K562 (cell line): Measurements from ENCODE around the gene RALB. TPM values are rescaled to one million over a fixed set of nuclear protein-coding genes. Genes with fewer than 3 reads are reported as not detected.

Experiments
- ARID3A ChIP-seq: IDR thresholded peaks from 2 replicates; pipeline ENCODE4 v1.6.1; 2012; ENCODE audit warnings: low read depth, low read length, improper control_type of control experiment, borderline replicate concordance
- CREB3L1 ChIP-seq: fragments of 450-650 bp; IDR thresholded peaks from 2 replicates; pipeline ENCODE4 v1.6.1; 2014; ENCODE audit warnings: low read depth, mild to moderate bottlenecking, moderate library complexity, borderline replicate concordance
- CSDE1 ChIP-seq, 2 experiments: fragments of 450-650 bp; IDR thresholded peaks; 2 replicates each; pipeline ENCODE4 v1.6.1; 2016; ENCODE audit warnings: mild to moderate bottlenecking in 1 of 2
- CTCF ChIP-seq, 3 experiments: IDR thresholded peaks in 2 of 3; conservative IDR thresholded peaks in 1 of 3; 2 replicates each; pipeline ENCODE4 v1.5.1; 2011 to 2012; ENCODE audit warnings: low read length in 3 of 3, mild to moderate bottlenecking in 3 of 3, control low read depth in 2 of 3, improper control_type of control experiment in 1 of 3, inconsistent platforms in 1 of 3, low read depth in 1 of 3, mixed read lengths in 1 of 3, moderate library complexity in 1 of 3; ENCODE audit not compliant: insufficient read depth in 2 of 3
- DPF2 ChIP-seq: fragments of 450-650 bp; IDR thresholded peaks from 2 replicates; pipeline ENCODE4 v1.6.1; 2016
- FOXP1 ChIP-seq: sonication (generic); formaldehyde crosslinking; IDR thresholded peaks from 2 replicates; pipeline ENCODE4 v1.8.0; 2022; ENCODE audit warnings: mild to moderate bottlenecking, missing genetic modification reagents
- GABPB1 ChIP-seq: sonication (generic); formaldehyde crosslinking; IDR thresholded peaks from 2 replicates; pipeline ENCODE4 v1.8.0; 2022; ENCODE audit warnings: mild to moderate bottlenecking, missing genetic modification reagents
- MAX ChIP-seq: sonication (generic); formaldehyde crosslinking; IDR thresholded peaks from 2 replicates; pipeline ENCODE4 v1.9.0; 2022; ENCODE audit warnings: mild to moderate bottlenecking, missing genetic modification reagents
- MCM3 ChIP-seq: fragments of 450-650 bp; IDR thresholded peaks from 2 replicates; pipeline ENCODE4 v1.6.1; 2016
- MECOM ChIP-seq: fragments of 250-450 bp; sonication (Bioruptor Pico); IDR thresholded peaks from 2 replicates; pipeline ENCODE4 v1.8.0; 2022; ENCODE audit warnings: inconsistent platforms
- MNT ChIP-seq, 2 experiments: fragments of 450-650 bp; conservative IDR thresholded peaks; 2 replicates each; pipeline ENCODE4 v1.6.1; 2017; ENCODE audit warnings: mild to moderate bottlenecking in 2 of 2, moderate library complexity in 2 of 2
- MXD1 ChIP-seq: fragments of 250-450 bp; sonication (Bioruptor Pico); IDR thresholded peaks from 2 replicates; pipeline ENCODE4 v1.8.0; 2021; ENCODE audit warnings: borderline replicate concordance, mild to moderate bottlenecking, moderate library complexity; ENCODE audit not compliant: poor library complexity, severe bottlenecking
- NONO ChIP-seq, 2 experiments: fragments of 200-400 bp in 1 of 2; fragments of 450-650 bp in 1 of 2; formaldehyde crosslinking in 1 of 2; IDR thresholded peaks; 2 replicates each; pipeline ENCODE4 v1.6.1; 2017; ENCODE audit warnings: low read depth in 2 of 2, mild to moderate bottlenecking in 2 of 2, moderate library complexity in 2 of 2, low read length in 1 of 2
- PURB ChIP-seq: sonication (generic); formaldehyde crosslinking; IDR thresholded peaks from 2 replicates; pipeline ENCODE4 v1.9.0; 2021; ENCODE audit warnings: low read depth, mild to moderate bottlenecking, missing genetic modification reagents
- RBFOX2 ChIP-seq: fragments of 200-400 bp; formaldehyde crosslinking; IDR thresholded peaks from 2 replicates; pipeline ENCODE4 v1.6.1; 2017; ENCODE audit warnings: low read depth, mild to moderate bottlenecking, low read length, moderate library complexity
- TFE3 ChIP-seq: fragments of 450-650 bp; formaldehyde crosslinking; IDR thresholded peaks from 2 replicates; pipeline ENCODE4 v1.4.0; 2020; ENCODE audit warnings: mild to moderate bottlenecking, mixed read lengths
- polyA plus RNA-seq, 8 experiments: library from polyadenylated mRNA; depleted of rRNA in 4 of 8; stranded (reverse) in 5 of 8; unstranded in 3 of 8; fragments of >200 nt; fragmentation: Nextera tagmentation in 2 of 8; fragmentation: Illumina TruSeq in 1 of 8; extraction: Ambion mirVana in 2 of 8; extraction: Trizol in 1 of 8; gene quantifications; 2 replicates each; pipeline versions ENCODE4 v1.2.1 to v1.2.3, GENCODE V29; 2011 to 2014; ENCODE audit warnings: inconsistent platforms in 1 of 8, missing spikeins in 1 of 8
- total RNA-seq, 7 experiments: library from RNA; depleted of rRNA in 6 of 7; stranded (reverse); fragments of >200 nt in 6 of 7; fragmentation: Illumina TruSeq in 2 of 7; extraction: Trizol in 2 of 7; gene quantifications; 2 replicates each; pipeline versions ENCODE4 v1.2.1 to v1.2.3, GENCODE V29; 2011 to 2021; ENCODE audit warnings: low replicate concordance in 1 of 7

RALB gene
- total and polyA plus RNA-seq, 9 of the 15 experiments (the other 6 are each of a cell fraction or from before 2014, with no cell fraction given) = 14.8 to 65.6 (median 38.4) TPM

- 0 out of 2 replicates have a peak, but pooled peaks have one; percentile 11 for TF ChIP-seq CREB3L1
- TF ChIP-seq MECOM = no peak
- TF ChIP-seq NONO (IDR thresholded peaks at IDR 0.05; ENCODE audit: low read depth in 2 of 2, low read length in 1 of 2) = no peak
- no peak for TF ChIP-seq TFE3 (CRISPR knock-in tag)
- TF ChIP-seq MCM3 = no peak
- TF ChIP-seq DPF2 = no peak
- peak; percentile 44; the same call in 1 of the 2 replicates for TF ChIP-seq GABPB1 (CRISPR knock-in tag)
- TF ChIP-seq RBFOX2 = no peak
- TF ChIP-seq MAX (CRISPR knock-in tag) = no peak
- TF ChIP-seq PURB = no peak
- no peak for TF ChIP-seq MXD1
- no peak for TF ChIP-seq CSDE1 (IDR thresholded peaks at IDR 0.05)
- TF ChIP-seq CTCF (IDR thresholded peaks at IDR 0.05 in 2 of 3, conservative IDR thresholded peaks at IDR 0.05 in 1 of 3; ENCODE audit: insufficient read depth in 2 of 3, low read depth in 1 of 3, low read length in 3 of 3) = peak; percentile 92 to 98 (median 97)
- TF ChIP-seq ARID3A = peak; percentile 52; the same call in 1 of the 2 replicates
- no peak for TF ChIP-seq FOXP1
- 0 out of 4 replicates have a peak, but pooled peaks of 1 of the 2 experiments have one; percentile 25 for TF ChIP-seq MNT (conservative IDR thresholded peaks at IDR 0.05)
These were observed 60.4 kb downstream of the RALB start (continued) for GRCh38 chr2:120312860-120313694.
